GM23338 (cell line): ENCODE results near the gene CDH4. TPM values are rescaled to one million over a fixed set of nuclear protein-coding genes. Genes with fewer than 3 reads are reported as not detected.

ENCODE experiments used
- ATAC-seq: fragments of 200-7000 bp; cut with Tn5 transposase; 3 replicates; pipeline ENCODE4 v1.9.1; 2020
- DNase-seq: peaks from one replicate; pipeline ENCODE4 v3.0.0-alpha.2; 2015; ENCODE audit warnings: low spot score
- H2AFZ ChIP-seq: fragments of 200-600 bp; sonication (generic); 2 replicates; pipeline ENCODE4 v1.8.0; 2016; ENCODE audit warnings: antibody characterized with exemption, mild to moderate bottlenecking, moderate library complexity
- H3F3A ChIP-seq: fragments of 200-600 bp; sonication (generic); replicated peaks from 2 replicates; pipeline ENCODE4 v1.8.0; 2017; ENCODE audit warnings: antibody characterized with exemption, mixed run types, low read depth
- H3K27ac ChIP-seq: fragments of 200-600 bp; sonication (generic); 2 replicates; pipeline ENCODE4 v1.6.1; 2016; ENCODE audit warnings: low read depth
- H3K27me3 ChIP-seq: fragments of 200-600 bp; sonication (generic); 2 replicates; pipeline ENCODE4 v1.8.0; 2016; ENCODE audit warnings: mild to moderate bottlenecking, mixed run types, moderate library complexity; ENCODE audit not compliant: insufficient read depth
- H3K36me3 ChIP-seq: fragments of 200-600 bp; sonication (generic); 2 replicates; pipeline ENCODE4 v1.8.0; 2016; ENCODE audit warnings: mild to moderate bottlenecking; ENCODE audit not compliant: insufficient read depth
- H3K4me1 ChIP-seq: fragments of 200-600 bp; sonication (generic); 2 replicates; pipeline ENCODE4 v1.8.0; 2016; ENCODE audit warnings: mild to moderate bottlenecking, moderate library complexity; ENCODE audit not compliant: insufficient read depth
- H3K4me2 ChIP-seq: fragments of 200-600 bp; sonication (generic); 2 replicates; pipeline ENCODE4 v1.7.1; 2017; ENCODE audit warnings: mixed run types
- H3K4me3 ChIP-seq: fragments of 200-600 bp; sonication (generic); 2 replicates; pipeline ENCODE4 v1.6.1; 2016; ENCODE audit warnings: mixed run types
- H3K79me2 ChIP-seq: fragments of 200-600 bp; sonication (generic); replicated peaks from 2 replicates; pipeline ENCODE4 v1.8.0; 2017; ENCODE audit warnings: mild to moderate bottlenecking; ENCODE audit not compliant: insufficient read depth
- H3K9me2 ChIP-seq: fragments of 200-600 bp; sonication (generic); 2 replicates; pipeline ENCODE4 v1.8.0; 2017; ENCODE audit not compliant: insufficient read depth
- H4K20me1 ChIP-seq: fragments of 200-600 bp; sonication (generic); replicated peaks from 2 replicates; pipeline ENCODE4 v1.8.0; 2017; ENCODE audit warnings: mild to moderate bottlenecking; ENCODE audit not compliant: insufficient read depth
- H3K27ac Mint-ChIP-seq: 2 replicates; pipeline ENCODE4 v1.8.0; 2020; ENCODE audit warnings: inconsistent platforms, mild to moderate bottlenecking, moderate library complexity, mixed read lengths
- H3K27me3 Mint-ChIP-seq: 3 replicates; pipeline ENCODE4 v1.8.0; 2022; ENCODE audit warnings: low read depth, mild to moderate bottlenecking, moderate library complexity, mixed read lengths, inconsistent platforms; ENCODE audit not compliant: insufficient read depth, poor library complexity
- H3K36me3 Mint-ChIP-seq: 3 replicates; pipeline ENCODE4 v1.8.0; 2021; ENCODE audit warnings: low read depth, mild to moderate bottlenecking, inconsistent platforms, moderate library complexity, mixed read lengths
- H3K4me1 Mint-ChIP-seq: 3 replicates; pipeline ENCODE4 v1.8.0; 2020; ENCODE audit warnings: mild to moderate bottlenecking, inconsistent platforms, mixed read lengths
- H3K4me3 Mint-ChIP-seq: 3 replicates; pipeline ENCODE4 v1.8.0; 2021; ENCODE audit warnings: moderate library complexity, mild to moderate bottlenecking, inconsistent platforms, mixed read lengths
- H3K9me3 Mint-ChIP-seq: 3 replicates; pipeline ENCODE4 v1.8.0; 2020; ENCODE audit warnings: moderate library complexity, mild to moderate bottlenecking, inconsistent platforms, mixed read lengths
- CREB1 ChIP-seq: fragments of 250-450 bp; sonication (Bioruptor Pico); IDR thresholded peaks from 2 replicates; pipeline ENCODE4 v1.5.0; 2020; ENCODE audit warnings: low read depth, mild to moderate bottlenecking, moderate library complexity
- CTCF ChIP-seq, 2 experiments: fragments of 200-600 bp in 1 of 2; sonication (generic) in 1 of 2; conservative IDR thresholded peaks; 2 replicates each; pipeline versions ENCODE4 v1.5.1 to v1.6.1; 2016 to 2017; ENCODE audit warnings: antibody characterized with exemption in 2 of 2, low read depth in 2 of 2, mild to moderate bottlenecking in 2 of 2, moderate library complexity in 1 of 2
- ETS1 ChIP-seq: IDR thresholded peaks from 2 replicates; pipeline ENCODE4 v1.6.1; 2016; ENCODE audit warnings: antibody characterized with exemption
- EZH2 ChIP-seq: fragments of 200-600 bp; sonication (generic); IDR thresholded peaks from one replicate; pipeline ENCODE4 v1.8.0; 2017; ENCODE audit warnings: antibody characterized with exemption, mild to moderate bottlenecking, low read depth; ENCODE audit not compliant: unreplicated experiment
- EZH2phosphoT487 ChIP-seq: fragments of 200-600 bp; sonication (generic); IDR thresholded peaks from one replicate; pipeline ENCODE4 v1.8.1; 2018; ENCODE audit warnings: antibody characterized with exemption; ENCODE audit not compliant: unreplicated experiment
- JUNB ChIP-seq: IDR thresholded peaks from one replicate; pipeline ENCODE4 v1.6.1; 2016; ENCODE audit warnings: antibody characterized with exemption; ENCODE audit not compliant: unreplicated experiment
- NANOG ChIP-seq: IDR thresholded peaks from 2 replicates; pipeline ENCODE4 v1.6.1; 2016; ENCODE audit warnings: antibody characterized with exemption, borderline replicate concordance
- POLR2AphosphoS5 ChIP-seq: IDR thresholded peaks from 2 replicates; pipeline ENCODE4 v1.6.1; 2016; ENCODE audit warnings: antibody characterized with exemption, low read depth
- STAT1 ChIP-seq: IDR thresholded peaks from one replicate; pipeline ENCODE4 v1.6.1; 2016; ENCODE audit warnings: antibody characterized with exemption; ENCODE audit not compliant: unreplicated experiment
- ZNF114 ChIP-seq: fragments of 250-450 bp; sonication (Bioruptor Pico); IDR thresholded peaks from 2 replicates; pipeline ENCODE4 v1.5.0; 2020; ENCODE audit warnings: mild to moderate bottlenecking, moderate library complexity
- ZNF331 ChIP-seq: fragments of 250-450 bp; sonication (Bioruptor Pico); IDR thresholded peaks from 2 replicates; pipeline ENCODE4 v1.5.0; 2020; ENCODE audit warnings: low read depth, mild to moderate bottlenecking, moderate library complexity
- ZNF462 ChIP-seq: fragments of 250-450 bp; sonication (Bioruptor Pico); IDR thresholded peaks from 2 replicates; pipeline ENCODE4 v1.5.0; 2020; ENCODE audit warnings: mild to moderate bottlenecking, moderate library complexity
- polyA plus RNA-seq: library from polyadenylated mRNA; unstranded; fragments of >200 nt; fragmentation: Nextera tagmentation; extraction: Ambion mirVana; gene quantifications from 2 replicates; pipeline ENCODE4 v1.2.1, GENCODE V29; 2016
- total RNA-seq: library from RNA; depleted of rRNA; stranded (reverse); fragments of >200 nt; shearing (Covaris generic); gene quantifications from 2 replicates; pipeline ENCODE4 v1.2.3, GENCODE V29; 2014
- TF ChIP-seq, protein P1 (sequence below): IDR thresholded peaks from one replicate; pipeline ENCODE4 v1.6.1; 2018; ENCODE audit warnings: antibody characterized with exemption; ENCODE audit not compliant: unreplicated experiment

The CDH4 gene
- total and polyA plus RNA-seq, 2 experiments from 2014 or later, result 1.2 to 4.2 TPM

DNA sequence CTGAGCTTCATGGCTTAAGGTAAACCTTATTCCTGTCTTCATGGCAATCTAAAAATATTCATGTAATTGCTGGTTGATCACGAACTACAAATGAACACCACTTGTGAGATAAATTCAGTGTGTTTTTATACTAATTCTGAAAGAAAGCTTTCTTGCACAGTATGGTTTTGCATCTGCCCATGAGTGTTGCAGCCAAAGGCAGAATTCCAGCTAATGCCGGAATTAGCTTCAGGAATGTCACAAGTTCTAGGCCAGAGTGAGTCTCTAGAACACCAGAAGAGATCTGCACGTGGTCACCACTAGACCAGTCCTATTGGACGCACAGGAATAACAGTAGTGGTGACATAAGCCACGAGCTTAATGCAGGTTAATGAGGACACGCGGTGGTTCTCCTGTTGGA lies 223.7 kb downstream of the CDH4 start:
- Histone ChIP-seq H2AFZ (no peak overlapping the region), H4K20me1 (no peaks in the 10 kb centered on the region), H3K4me1 (peaks cover 4% of the 10 kb centered on the region), H3K9me2 (no peaks in the 10 kb centered on the region), H3K4me2 (no peak overlapping the region), H3K27me3 (no peaks in the 10 kb centered on the region), H3K4me3 (no peak overlapping the region), H3K27ac (no peak overlapping the region), H3K79me2 (no peaks in the 10 kb centered on the region), H3F3A (no peaks in the 10 kb centered on the region), H3K36me3 (no peaks in the 10 kb centered on the region)
- H3K27me3 Mint-ChIP-seq, result peaks cover 7% of the 10 kb centered on the region
- H3K4me1 Mint-ChIP-seq, result 0 out of 3 replicates have a peak, but pooled peaks cover 6% of the 10 kb centered on the region
- H3K4me3 Mint-ChIP-seq, result no peak overlapping the region
- H3K36me3 Mint-ChIP-seq, result peaks cover 9% of the 10 kb centered on the region; the same call in 2 of the 3 replicates
- no peak overlapping the region for H3K27ac Mint-ChIP-seq
- no peak for DNase-seq
- H3K9me3 Mint-ChIP-seq, result peaks cover 13% of the 10 kb centered on the region
- TF ChIP-seq STAT1, result no peak
- TF ChIP-seq EZH2, result no peak
- no peak for TF ChIP-seq CTCF (conservative IDR thresholded peaks at IDR 0.05; ENCODE audit: low read depth in 2 of 2)
- no peak for TF ChIP-seq EZH2phosphoT487
- no peak for TF ChIP-seq ZNF114 (CRISPR knock-in tag)
- no peak for TF ChIP-seq JUNB
- TF ChIP-seq ZNF462 (CRISPR knock-in tag), result no peak
- no peak for TF ChIP-seq CREB1 (CRISPR knock-in tag)
- TF ChIP-seq POLR2AphosphoS5, result no peak
- TF ChIP-seq, protein P1, sequence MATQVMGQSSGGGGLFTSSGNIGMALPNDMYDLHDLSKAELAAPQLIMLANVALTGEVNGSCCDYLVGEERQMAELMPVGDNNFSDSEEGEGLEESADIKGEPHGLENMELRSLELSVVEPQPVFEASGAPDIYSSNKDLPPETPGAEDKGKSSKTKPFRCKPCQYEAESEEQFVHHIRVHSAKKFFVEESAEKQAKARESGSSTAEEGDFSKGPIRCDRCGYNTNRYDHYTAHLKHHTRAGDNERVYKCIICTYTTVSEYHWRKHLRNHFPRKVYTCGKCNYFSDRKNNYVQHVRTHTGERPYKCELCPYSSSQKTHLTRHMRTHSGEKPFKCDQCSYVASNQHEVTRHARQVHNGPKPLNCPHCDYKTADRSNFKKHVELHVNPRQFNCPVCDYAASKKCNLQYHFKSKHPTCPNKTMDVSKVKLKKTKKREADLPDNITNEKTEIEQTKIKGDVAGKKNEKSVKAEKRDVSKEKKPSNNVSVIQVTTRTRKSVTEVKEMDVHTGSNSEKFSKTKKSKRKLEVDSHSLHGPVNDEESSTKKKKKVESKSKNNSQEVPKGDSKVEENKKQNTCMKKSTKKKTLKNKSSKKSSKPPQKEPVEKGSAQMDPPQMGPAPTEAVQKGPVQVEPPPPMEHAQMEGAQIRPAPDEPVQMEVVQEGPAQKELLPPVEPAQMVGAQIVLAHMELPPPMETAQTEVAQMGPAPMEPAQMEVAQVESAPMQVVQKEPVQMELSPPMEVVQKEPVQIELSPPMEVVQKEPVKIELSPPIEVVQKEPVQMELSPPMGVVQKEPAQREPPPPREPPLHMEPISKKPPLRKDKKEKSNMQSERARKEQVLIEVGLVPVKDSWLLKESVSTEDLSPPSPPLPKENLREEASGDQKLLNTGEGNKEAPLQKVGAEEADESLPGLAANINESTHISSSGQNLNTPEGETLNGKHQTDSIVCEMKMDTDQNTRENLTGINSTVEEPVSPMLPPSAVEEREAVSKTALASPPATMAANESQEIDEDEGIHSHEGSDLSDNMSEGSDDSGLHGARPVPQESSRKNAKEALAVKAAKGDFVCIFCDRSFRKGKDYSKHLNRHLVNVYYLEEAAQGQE, result no peak
- TF ChIP-seq ETS1, result no peak
- no peak for TF ChIP-seq NANOG
- no peak for TF ChIP-seq ZNF331
- ATAC-seq, result no peak
